ENCODE data around the gene CLIP2.
"Not testable (repeated sequence)": the region's sequence is repeated elsewhere in the genome, so short reads cannot be mapped to it uniquely, and the experiment has no call there.

The CLIP2 gene

DNA sequence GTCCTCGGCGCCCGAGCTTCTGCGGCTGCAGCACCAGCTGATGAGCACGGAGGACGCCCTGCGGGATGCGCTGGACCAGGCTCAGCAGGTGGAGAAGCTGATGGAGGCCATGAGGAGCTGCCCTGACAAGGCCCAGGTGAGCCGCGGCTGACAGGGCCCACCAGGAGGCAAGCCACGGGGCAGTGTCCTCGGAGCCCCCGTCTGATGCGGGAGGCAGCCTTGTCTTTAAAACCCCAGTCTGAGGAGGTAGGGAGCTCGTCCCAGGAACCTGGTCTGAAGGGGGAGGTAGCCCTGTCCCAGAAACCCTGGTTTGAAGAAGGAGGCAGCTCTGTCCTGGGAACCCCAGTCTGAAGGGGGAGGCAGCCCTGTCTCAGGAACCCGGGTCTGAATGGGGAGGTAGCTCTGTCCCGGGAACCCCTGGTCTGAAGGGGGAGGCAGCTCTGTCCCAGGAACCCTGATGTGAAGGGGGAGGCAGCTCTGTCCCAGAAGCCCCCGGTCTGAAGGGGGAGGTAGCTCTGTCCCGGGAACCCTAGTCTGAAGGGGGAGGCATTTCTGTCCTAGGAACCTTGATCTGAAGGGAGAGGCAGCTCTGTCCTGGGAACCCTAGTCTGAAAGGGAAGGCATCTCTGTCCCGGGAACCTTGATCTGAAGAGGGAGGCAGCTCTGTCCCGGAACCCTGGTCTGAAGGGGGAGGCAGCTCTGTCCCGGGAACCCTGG is 111.4 kb downstream of the CLIP2 start:
- no peak overlapping the region for H3K27ac ChIP-seq (ENCODE audit: insufficient read depth, low read length, poor library complexity, severe bottlenecking)
- H3K4me1 ChIP-seq (ENCODE audit: control insufficient read depth, insufficient read depth, low read length, poor library complexity, severe bottlenecking), result no peaks in the 10 kb centered on the region
- no peak for DNase-seq
- no peaks in the 10 kb centered on the region for H3K36me3 ChIP-seq (ENCODE audit: control insufficient read depth, insufficient read depth, low read length)
- no peak overlapping the region for H3K4me3 ChIP-seq (ENCODE audit: insufficient read depth, low read depth, low read length, poor library complexity, severe bottlenecking)
- H3K27me3 ChIP-seq (replicated peaks; ENCODE audit: control insufficient read depth, insufficient read depth, low read length, poor library complexity, severe bottlenecking), result no peaks in the 10 kb centered on the region
- no peaks in the 10 kb centered on the region for H3K9me3 ChIP-seq (ENCODE audit: control insufficient read depth, low read length)

DNA sequence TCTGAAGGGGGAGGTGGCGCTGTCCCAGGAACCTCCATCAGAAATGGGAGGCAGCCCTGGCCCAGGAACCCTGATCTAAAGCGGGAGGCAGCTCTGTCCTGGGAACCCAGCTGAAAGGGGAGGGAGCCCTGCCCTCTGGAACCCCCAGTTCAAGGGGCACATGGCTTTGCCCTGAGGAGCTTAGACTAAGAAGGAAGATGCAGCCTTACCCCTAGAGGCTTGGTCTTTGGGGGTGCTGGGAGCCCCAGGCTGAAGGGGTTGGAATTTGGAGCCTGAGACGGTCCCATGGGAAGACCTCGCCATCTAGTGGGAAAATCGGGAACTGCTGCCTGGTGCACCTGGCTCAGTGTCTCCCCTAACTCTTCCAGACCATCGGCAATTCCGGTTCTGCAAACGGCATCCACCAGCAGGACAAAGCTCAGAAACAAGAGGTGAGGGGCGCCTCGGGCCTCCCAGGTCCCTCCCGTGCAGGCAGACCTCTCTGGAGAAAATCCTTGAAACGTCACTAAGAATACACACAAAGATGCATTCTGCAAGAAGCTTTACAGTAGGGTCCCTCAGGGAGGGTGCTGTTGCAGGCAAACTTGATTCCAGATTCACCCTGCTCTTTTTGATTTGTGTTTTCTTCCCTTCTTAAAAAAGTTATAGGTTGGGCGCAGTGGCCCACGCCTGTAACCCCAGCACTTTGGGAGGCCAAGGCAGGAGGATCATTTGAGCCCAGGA is 112.1 kb downstream of the CLIP2 start:
- Histone ChIP-seq H3K27me3 (replicated peaks; ENCODE audit: control insufficient read depth, insufficient read depth, low read length, poor library complexity, severe bottlenecking) (no peaks in the 10 kb centered on the region), H3K9me3 (ENCODE audit: control insufficient read depth, low read length) (no peaks in the 10 kb centered on the region), H3K36me3 (ENCODE audit: control insufficient read depth, insufficient read depth, low read length) (no peaks in the 10 kb centered on the region), H3K4me1 (ENCODE audit: control insufficient read depth, insufficient read depth, low read length, poor library complexity, severe bottlenecking) (no peaks in the 10 kb centered on the region), H3K4me3 (ENCODE audit: insufficient read depth, low read depth, low read length, poor library complexity, severe bottlenecking) (no peak overlapping the region), H3K27ac (ENCODE audit: insufficient read depth, low read length, poor library complexity, severe bottlenecking) (no peak overlapping the region)
- DNase-seq, result peak; percentile 42 to 55 (median 45)

GRCh38 chr7:74402668-74403067 is 113.5 kb downstream of the CLIP2 start:
- not testable (repeated sequence) for H3K27me3 ChIP-seq (replicated peaks; ENCODE audit: control insufficient read depth, insufficient read depth, low read length, poor library complexity, severe bottlenecking); DNase-seq; H3K4me3 ChIP-seq (ENCODE audit: insufficient read depth, low read depth, low read length, poor library complexity, severe bottlenecking); H3K27ac ChIP-seq (ENCODE audit: insufficient read depth, low read length, poor library complexity, severe bottlenecking); H3K4me1 ChIP-seq (ENCODE audit: control insufficient read depth, insufficient read depth, low read length, poor library complexity, severe bottlenecking); H3K9me3 ChIP-seq (ENCODE audit: control insufficient read depth, low read length); H3K36me3 ChIP-seq (ENCODE audit: control insufficient read depth, insufficient read depth, low read length)

- no peaks in the 10 kb centered on the region for H3K27me3 ChIP-seq (replicated peaks; ENCODE audit: control insufficient read depth, insufficient read depth, low read length, poor library complexity, severe bottlenecking)
- H3K36me3 ChIP-seq (ENCODE audit: control insufficient read depth, insufficient read depth, low read length), result no peaks in the 10 kb centered on the region
- no peak for DNase-seq
- H3K4me3 ChIP-seq (ENCODE audit: insufficient read depth, low read depth, low read length, poor library complexity, severe bottlenecking), result no peak overlapping the region
- no peaks in the 10 kb centered on the region for H3K9me3 ChIP-seq (ENCODE audit: control insufficient read depth, low read length)
- H3K4me1 ChIP-seq (ENCODE audit: control insufficient read depth, insufficient read depth, low read length, poor library complexity, severe bottlenecking), result no peaks in the 10 kb centered on the region
- no peak overlapping the region for H3K27ac ChIP-seq (ENCODE audit: insufficient read depth, low read length, poor library complexity, severe bottlenecking)
Observed at GRCh38 chr7:74403521-74404387, 114.5 kb downstream of the CLIP2 start.

- H3K9me3 ChIP-seq (ENCODE audit: control insufficient read depth, low read length), result no peaks in the 10 kb centered on the region
- no peak overlapping the region for H3K27ac ChIP-seq (ENCODE audit: insufficient read depth, low read length, poor library complexity, severe bottlenecking)
- no peaks in the 10 kb centered on the region for H3K36me3 ChIP-seq (ENCODE audit: control insufficient read depth, insufficient read depth, low read length)
- DNase-seq, result no peak
- H3K4me3 ChIP-seq (ENCODE audit: insufficient read depth, low read depth, low read length, poor library complexity, severe bottlenecking), result no peak overlapping the region
- H3K27me3 ChIP-seq (replicated peaks; ENCODE audit: control insufficient read depth, insufficient read depth, low read length, poor library complexity, severe bottlenecking), result no peaks in the 10 kb centered on the region
- H3K4me1 ChIP-seq (ENCODE audit: control insufficient read depth, insufficient read depth, low read length, poor library complexity, severe bottlenecking), result no peaks in the 10 kb centered on the region
Observed at GRCh38 chr7:74404388-74404700, 115.1 kb downstream of the CLIP2 start.

DNA sequence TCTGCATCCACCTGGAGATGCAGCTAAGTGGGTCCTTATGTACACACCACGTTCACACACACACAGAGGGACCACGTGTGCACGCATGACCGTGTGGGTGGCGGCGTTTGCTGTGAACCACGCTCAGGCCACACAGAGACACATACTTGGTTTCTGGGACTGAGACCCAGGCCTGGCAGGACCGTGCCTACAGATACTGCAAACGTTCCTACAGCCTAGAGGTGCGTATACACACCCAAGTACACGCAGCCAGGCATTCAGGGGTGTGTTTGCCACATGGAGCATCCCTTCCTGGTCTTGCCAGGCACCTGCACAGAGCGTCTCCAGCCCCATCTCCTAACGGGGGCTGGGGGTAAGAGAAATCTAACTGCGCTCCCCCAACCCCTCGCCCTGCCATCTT is 115.5 kb downstream of the CLIP2 start:
- no peak for DNase-seq
- Histone ChIP-seq H3K4me3 (ENCODE audit: insufficient read depth, low read depth, low read length, poor library complexity, severe bottlenecking) (no peak overlapping the region), H3K9me3 (ENCODE audit: control insufficient read depth, low read length) (no peaks in the 10 kb centered on the region)

GRCh38 chr7:74405191-74405898 is 116.1 kb downstream of the CLIP2 start:
- Histone ChIP-seq H3K27me3 (replicated peaks; ENCODE audit: control insufficient read depth, insufficient read depth, low read length, poor library complexity, severe bottlenecking) (no peaks in the 10 kb centered on the region), H3K4me1 (ENCODE audit: control insufficient read depth, insufficient read depth, low read length, poor library complexity, severe bottlenecking) (no peaks in the 10 kb centered on the region), H3K27ac (ENCODE audit: insufficient read depth, low read length, poor library complexity, severe bottlenecking) (no peak overlapping the region), H3K36me3 (ENCODE audit: control insufficient read depth, insufficient read depth, low read length) (no peaks in the 10 kb centered on the region), H3K9me3 (ENCODE audit: control insufficient read depth, low read length) (no peaks in the 10 kb centered on the region), H3K4me3 (ENCODE audit: insufficient read depth, low read depth, low read length, poor library complexity, severe bottlenecking) (no peak overlapping the region)
- DNase-seq, result no peak

More for the DNA sequence above, 115.5 kb downstream of the CLIP2 start:
- Histone ChIP-seq H3K36me3 (ENCODE audit: control insufficient read depth, insufficient read depth, low read length) (no peaks in the 10 kb centered on the region), H3K27me3 (replicated peaks; ENCODE audit: control insufficient read depth, insufficient read depth, low read length, poor library complexity, severe bottlenecking) (no peaks in the 10 kb centered on the region), H3K4me1 (ENCODE audit: control insufficient read depth, insufficient read depth, low read length, poor library complexity, severe bottlenecking) (no peaks in the 10 kb centered on the region), H3K27ac (ENCODE audit: insufficient read depth, low read length, poor library complexity, severe bottlenecking) (no peak overlapping the region)

- Histone ChIP-seq H3K36me3 (ENCODE audit: control insufficient read depth, insufficient read depth, low read length) (no peaks in the 10 kb centered on the region), H3K27ac (ENCODE audit: insufficient read depth, low read length, poor library complexity, severe bottlenecking) (no peak overlapping the region), H3K27me3 (replicated peaks; ENCODE audit: control insufficient read depth, insufficient read depth, low read length, poor library complexity, severe bottlenecking) (no peaks in the 10 kb centered on the region), H3K4me1 (ENCODE audit: control insufficient read depth, insufficient read depth, low read length, poor library complexity, severe bottlenecking) (no peaks in the 10 kb centered on the region), H3K9me3 (ENCODE audit: control insufficient read depth, low read length) (no peaks in the 10 kb centered on the region), H3K4me3 (ENCODE audit: insufficient read depth, low read depth, low read length, poor library complexity, severe bottlenecking) (no peak overlapping the region)
- DNase-seq, result no peak
Observed at GRCh38 chr7:74405899-74406512, 116.8 kb downstream of the CLIP2 start.

GRCh38 chr7:74407958-74408357 is 118.8 kb downstream of the CLIP2 start:
- no peak for DNase-seq
- Histone ChIP-seq H3K27me3 (replicated peaks; ENCODE audit: control insufficient read depth, insufficient read depth, low read length, poor library complexity, severe bottlenecking) (no peaks in the 10 kb centered on the region), H3K4me3 (ENCODE audit: insufficient read depth, low read depth, low read length, poor library complexity, severe bottlenecking) (no peak overlapping the region), H3K27ac (ENCODE audit: insufficient read depth, low read length, poor library complexity, severe bottlenecking) (no peak overlapping the region), H3K9me3 (ENCODE audit: control insufficient read depth, low read length) (no peaks in the 10 kb centered on the region), H3K36me3 (ENCODE audit: control insufficient read depth, insufficient read depth, low read length) (no peaks in the 10 kb centered on the region), H3K4me1 (ENCODE audit: control insufficient read depth, insufficient read depth, low read length, poor library complexity, severe bottlenecking) (no peaks in the 10 kb centered on the region)

Measured in effector memory CD4-positive, alpha-beta T cell (primary cell).